GM23338 (cell line): ENCODE data around the gene DFFA. TPM values are rescaled to one million over a fixed set of nuclear protein-coding genes. Genes with fewer than 3 reads are reported as not detected.

ENCODE experiments used
- ATAC-seq: fragments of 200-7000 bp; cut with Tn5 transposase; 3 replicates; pipeline ENCODE4 v1.9.1; 2020
- DNase-seq: peaks from one replicate; pipeline ENCODE4 v3.0.0-alpha.2; 2015; ENCODE audit warnings: low spot score
- H2AFZ ChIP-seq: fragments of 200-600 bp; sonication (generic); 2 replicates; pipeline ENCODE4 v1.8.0; 2016; ENCODE audit warnings: antibody characterized with exemption, mild to moderate bottlenecking, moderate library complexity
- H3F3A ChIP-seq: fragments of 200-600 bp; sonication (generic); replicated peaks from 2 replicates; pipeline ENCODE4 v1.8.0; 2017; ENCODE audit warnings: antibody characterized with exemption, mixed run types, low read depth
- H3K27ac ChIP-seq: fragments of 200-600 bp; sonication (generic); 2 replicates; pipeline ENCODE4 v1.6.1; 2016; ENCODE audit warnings: low read depth
- H3K27me3 ChIP-seq: fragments of 200-600 bp; sonication (generic); 2 replicates; pipeline ENCODE4 v1.8.0; 2016; ENCODE audit warnings: mild to moderate bottlenecking, mixed run types, moderate library complexity; ENCODE audit not compliant: insufficient read depth
- H3K36me3 ChIP-seq: fragments of 200-600 bp; sonication (generic); 2 replicates; pipeline ENCODE4 v1.8.0; 2016; ENCODE audit warnings: mild to moderate bottlenecking; ENCODE audit not compliant: insufficient read depth
- H3K4me1 ChIP-seq: fragments of 200-600 bp; sonication (generic); 2 replicates; pipeline ENCODE4 v1.8.0; 2016; ENCODE audit warnings: mild to moderate bottlenecking, moderate library complexity; ENCODE audit not compliant: insufficient read depth
- H3K4me2 ChIP-seq: fragments of 200-600 bp; sonication (generic); 2 replicates; pipeline ENCODE4 v1.7.1; 2017; ENCODE audit warnings: mixed run types
- H3K4me3 ChIP-seq: fragments of 200-600 bp; sonication (generic); 2 replicates; pipeline ENCODE4 v1.6.1; 2016; ENCODE audit warnings: mixed run types
- H3K79me2 ChIP-seq: fragments of 200-600 bp; sonication (generic); replicated peaks from 2 replicates; pipeline ENCODE4 v1.8.0; 2017; ENCODE audit warnings: mild to moderate bottlenecking; ENCODE audit not compliant: insufficient read depth
- H3K9me2 ChIP-seq: fragments of 200-600 bp; sonication (generic); 2 replicates; pipeline ENCODE4 v1.8.0; 2017; ENCODE audit not compliant: insufficient read depth
- H4K20me1 ChIP-seq: fragments of 200-600 bp; sonication (generic); replicated peaks from 2 replicates; pipeline ENCODE4 v1.8.0; 2017; ENCODE audit warnings: mild to moderate bottlenecking; ENCODE audit not compliant: insufficient read depth
- H3K27ac Mint-ChIP-seq: 2 replicates; pipeline ENCODE4 v1.8.0; 2020; ENCODE audit warnings: inconsistent platforms, mild to moderate bottlenecking, moderate library complexity, mixed read lengths
- H3K27me3 Mint-ChIP-seq: 3 replicates; pipeline ENCODE4 v1.8.0; 2022; ENCODE audit warnings: low read depth, mild to moderate bottlenecking, moderate library complexity, mixed read lengths, inconsistent platforms; ENCODE audit not compliant: insufficient read depth, poor library complexity
- H3K36me3 Mint-ChIP-seq: 3 replicates; pipeline ENCODE4 v1.8.0; 2021; ENCODE audit warnings: low read depth, mild to moderate bottlenecking, inconsistent platforms, moderate library complexity, mixed read lengths
- H3K4me1 Mint-ChIP-seq: 3 replicates; pipeline ENCODE4 v1.8.0; 2020; ENCODE audit warnings: mild to moderate bottlenecking, inconsistent platforms, mixed read lengths
- H3K4me3 Mint-ChIP-seq: 3 replicates; pipeline ENCODE4 v1.8.0; 2021; ENCODE audit warnings: moderate library complexity, mild to moderate bottlenecking, inconsistent platforms, mixed read lengths
- H3K9me3 Mint-ChIP-seq: 3 replicates; pipeline ENCODE4 v1.8.0; 2020; ENCODE audit warnings: moderate library complexity, mild to moderate bottlenecking, inconsistent platforms, mixed read lengths
- EZH2phosphoT487 ChIP-seq: fragments of 200-600 bp; sonication (generic); IDR thresholded peaks from one replicate; pipeline ENCODE4 v1.8.1; 2018; ENCODE audit warnings: antibody characterized with exemption; ENCODE audit not compliant: unreplicated experiment
- JUNB ChIP-seq: IDR thresholded peaks from one replicate; pipeline ENCODE4 v1.6.1; 2016; ENCODE audit warnings: antibody characterized with exemption; ENCODE audit not compliant: unreplicated experiment
- POLR2AphosphoS5 ChIP-seq: IDR thresholded peaks from 2 replicates; pipeline ENCODE4 v1.6.1; 2016; ENCODE audit warnings: antibody characterized with exemption, low read depth
- STAT1 ChIP-seq: IDR thresholded peaks from one replicate; pipeline ENCODE4 v1.6.1; 2016; ENCODE audit warnings: antibody characterized with exemption; ENCODE audit not compliant: unreplicated experiment
- ZNF114 ChIP-seq: fragments of 250-450 bp; sonication (Bioruptor Pico); IDR thresholded peaks from 2 replicates; pipeline ENCODE4 v1.5.0; 2020; ENCODE audit warnings: mild to moderate bottlenecking, moderate library complexity
- ZNF331 ChIP-seq: fragments of 250-450 bp; sonication (Bioruptor Pico); IDR thresholded peaks from 2 replicates; pipeline ENCODE4 v1.5.0; 2020; ENCODE audit warnings: low read depth, mild to moderate bottlenecking, moderate library complexity
- polyA plus RNA-seq: library from polyadenylated mRNA; unstranded; fragments of >200 nt; fragmentation: Nextera tagmentation; extraction: Ambion mirVana; gene quantifications from 2 replicates; pipeline ENCODE4 v1.2.1, GENCODE V29; 2016
- total RNA-seq: library from RNA; depleted of rRNA; stranded (reverse); fragments of >200 nt; shearing (Covaris generic); gene quantifications from 2 replicates; pipeline ENCODE4 v1.2.3, GENCODE V29; 2014
- TF ChIP-seq, protein P1 (sequence below): fragments of 250-450 bp; sonication (Bioruptor Pico); IDR thresholded peaks from 2 replicates; pipeline ENCODE4 v1.5.0; 2020; ENCODE audit warnings: mild to moderate bottlenecking, moderate library complexity

The DFFA gene
- total and polyA plus RNA-seq, 2 experiments from 2014 or later: 65.2 to 82.0 TPM

- peaks cover 8% of the 10 kb centered on the region; the same call in 1 of the 2 replicates for H4K20me1 ChIP-seq
- no peak overlapping the region for H3K4me2 ChIP-seq
- H3K9me2 ChIP-seq: no peaks in the 10 kb centered on the region
- Mint-ChIP-seq H3K9me3 (no peaks in the 10 kb centered on the region), H3K27me3 (peaks cover 7% of the 10 kb centered on the region), H3K36me3 (no peaks in the 10 kb centered on the region), H3K4me3 (no peak overlapping the region), H3K27ac (no peak overlapping the region), H3K4me1 (peaks cover 14% of the 10 kb centered on the region)
- H3K4me1 ChIP-seq: peaks cover 11% of the 10 kb centered on the region
- DNase-seq: no peak
- no peaks in the 10 kb centered on the region for H3K27me3 ChIP-seq
- H3F3A ChIP-seq: no peaks in the 10 kb centered on the region
- H3K27ac ChIP-seq: no peak overlapping the region
- no peak overlapping the region for H3K4me3 ChIP-seq
- H3K79me2 ChIP-seq: peaks cover 47% of the 10 kb centered on the region
- no peak for ATAC-seq
- TF ChIP-seq STAT1: no peak
- TF ChIP-seq, protein P1, sequence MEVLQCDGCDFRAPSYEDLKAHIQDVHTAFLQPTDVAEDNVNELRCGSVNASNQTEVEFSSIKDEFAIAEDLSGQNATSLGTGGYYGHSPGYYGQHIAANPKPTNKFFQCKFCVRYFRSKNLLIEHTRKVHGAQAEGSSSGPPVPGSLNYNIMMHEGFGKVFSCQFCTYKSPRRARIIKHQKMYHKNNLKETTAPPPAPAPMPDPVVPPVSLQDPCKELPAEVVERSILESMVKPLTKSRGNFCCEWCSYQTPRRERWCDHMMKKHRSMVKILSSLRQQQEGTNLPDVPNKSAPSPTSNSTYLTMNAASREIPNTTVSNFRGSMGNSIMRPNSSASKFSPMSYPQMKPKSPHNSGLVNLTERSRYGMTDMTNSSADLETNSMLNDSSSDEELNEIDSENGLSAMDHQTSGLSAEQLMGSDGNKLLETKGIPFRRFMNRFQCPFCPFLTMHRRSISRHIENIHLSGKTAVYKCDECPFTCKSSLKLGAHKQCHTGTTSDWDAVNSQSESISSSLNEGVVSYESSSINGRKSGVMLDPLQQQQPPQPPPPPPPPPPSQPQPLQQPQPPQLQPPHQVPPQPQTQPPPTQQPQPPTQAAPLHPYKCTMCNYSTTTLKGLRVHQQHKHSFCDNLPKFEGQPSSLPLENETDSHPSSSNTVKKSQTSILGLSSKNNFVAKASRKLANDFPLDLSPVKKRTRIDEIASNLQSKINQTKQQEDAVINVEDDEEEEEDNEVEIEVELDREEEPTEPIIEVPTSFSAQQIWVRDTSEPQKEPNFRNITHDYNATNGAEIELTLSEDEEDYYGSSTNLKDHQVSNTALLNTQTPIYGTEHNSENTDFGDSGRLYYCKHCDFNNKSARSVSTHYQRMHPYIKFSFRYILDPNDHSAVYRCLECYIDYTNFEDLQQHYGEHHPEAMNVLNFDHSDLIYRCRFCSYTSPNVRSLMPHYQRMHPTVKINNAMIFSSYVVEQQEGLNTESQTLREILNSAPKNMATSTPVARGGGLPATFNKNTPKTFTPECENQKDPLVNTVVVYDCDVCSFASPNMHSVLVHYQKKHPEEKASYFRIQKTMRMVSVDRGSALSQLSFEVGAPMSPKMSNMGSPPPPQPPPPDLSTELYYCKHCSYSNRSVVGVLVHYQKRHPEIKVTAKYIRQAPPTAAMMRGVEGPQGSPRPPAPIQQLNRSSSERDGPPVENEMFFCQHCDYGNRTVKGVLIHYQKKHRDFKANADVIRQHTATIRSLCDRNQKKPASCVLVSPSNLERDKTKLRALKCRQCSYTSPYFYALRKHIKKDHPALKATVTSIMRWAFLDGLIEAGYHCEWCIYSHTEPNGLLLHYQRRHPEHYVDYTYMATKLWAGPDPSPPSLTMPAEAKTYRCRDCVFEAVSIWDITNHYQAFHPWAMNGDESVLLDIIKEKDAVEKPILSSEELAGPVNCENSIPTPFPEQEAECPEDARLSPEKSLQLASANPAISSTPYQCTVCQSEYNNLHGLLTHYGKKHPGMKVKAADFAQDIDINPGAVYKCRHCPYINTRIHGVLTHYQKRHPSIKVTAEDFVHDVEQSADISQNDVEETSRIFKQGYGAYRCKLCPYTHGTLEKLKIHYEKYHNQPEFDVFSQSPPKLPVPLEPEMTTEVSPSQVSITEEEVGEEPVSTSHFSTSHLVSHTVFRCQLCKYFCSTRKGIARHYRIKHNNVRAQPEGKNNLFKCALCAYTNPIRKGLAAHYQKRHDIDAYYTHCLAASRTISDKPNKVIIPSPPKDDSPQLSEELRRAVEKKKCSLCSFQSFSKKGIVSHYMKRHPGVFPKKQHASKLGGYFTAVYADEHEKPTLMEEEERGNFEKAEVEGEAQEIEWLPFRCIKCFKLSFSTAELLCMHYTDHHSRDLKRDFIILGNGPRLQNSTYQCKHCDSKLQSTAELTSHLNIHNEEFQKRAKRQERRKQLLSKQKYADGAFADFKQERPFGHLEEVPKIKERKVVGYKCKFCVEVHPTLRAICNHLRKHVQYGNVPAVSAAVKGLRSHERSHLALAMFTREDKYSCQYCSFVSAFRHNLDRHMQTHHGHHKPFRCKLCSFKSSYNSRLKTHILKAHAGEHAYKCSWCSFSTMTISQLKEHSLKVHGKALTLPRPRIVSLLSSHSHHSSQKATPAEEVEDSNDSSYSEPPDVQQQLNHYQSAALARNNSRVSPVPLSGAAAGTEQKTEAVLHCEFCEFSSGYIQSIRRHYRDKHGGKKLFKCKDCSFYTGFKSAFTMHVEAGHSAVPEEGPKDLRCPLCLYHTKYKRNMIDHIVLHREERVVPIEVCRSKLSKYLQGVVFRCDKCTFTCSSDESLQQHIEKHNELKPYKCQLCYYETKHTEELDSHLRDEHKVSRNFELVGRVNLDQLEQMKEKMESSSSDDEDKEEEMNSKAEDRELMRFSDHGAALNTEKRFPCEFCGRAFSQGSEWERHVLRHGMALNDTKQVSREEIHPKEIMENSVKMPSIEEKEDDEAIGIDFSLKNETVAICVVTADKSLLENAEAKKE (CRISPR knock-in tag): no peak
- no peaks in the 10 kb centered on the region for H3K36me3 ChIP-seq
- H2AFZ ChIP-seq: no peak overlapping the region
Observed at GRCh38 chr1:10504249-10504648, 31.9 kb upstream of the DFFA start.

DNA sequence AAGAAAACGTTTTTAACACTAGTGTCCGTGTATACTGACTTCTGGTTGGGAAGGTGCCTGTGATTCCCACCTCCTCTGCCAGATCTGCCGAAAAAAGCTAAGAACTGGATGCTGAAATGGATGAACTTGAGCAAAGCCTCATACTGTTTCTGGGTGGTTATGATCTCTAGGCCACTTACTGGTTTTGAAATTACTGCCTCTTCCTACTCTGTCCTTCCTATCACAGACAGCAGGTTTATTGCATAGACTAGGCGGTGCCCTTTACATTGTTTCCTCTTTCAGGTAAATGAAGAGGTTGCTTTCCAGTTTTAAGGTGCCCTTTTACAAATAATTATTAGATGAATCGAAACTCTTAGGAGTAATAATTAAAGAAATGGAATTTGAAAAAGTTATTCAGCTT is 29.9 kb upstream of the DFFA start:
- Mint-ChIP-seq H3K27ac (no peak overlapping the region), H3K27me3 (no peaks in the 10 kb centered on the region), H3K9me3 (no peaks in the 10 kb centered on the region), H3K4me3 (no peak overlapping the region), H3K36me3 (no peaks in the 10 kb centered on the region), H3K4me1 (peaks cover 2% of the 10 kb centered on the region)
- no peaks in the 10 kb centered on the region for H3K4me1 ChIP-seq
- peaks cover 47% of the 10 kb centered on the region for H3K79me2 ChIP-seq
- H3K27ac ChIP-seq: no peak overlapping the region
- DNase-seq (no peak), ATAC-seq (no peak)
- H3K36me3 ChIP-seq: no peaks in the 10 kb centered on the region
- H3K9me2 ChIP-seq: no peaks in the 10 kb centered on the region
- H4K20me1 ChIP-seq: peaks cover 8% of the 10 kb centered on the region; the same call in 1 of the 2 replicates
- no peak overlapping the region for H2AFZ ChIP-seq
- no peak overlapping the region for H3K4me3 ChIP-seq
- no peak overlapping the region for H3K4me2 ChIP-seq
- H3K27me3 ChIP-seq: no peaks in the 10 kb centered on the region
- H3F3A ChIP-seq: no peaks in the 10 kb centered on the region
- TF ChIP-seq ZNF114 (no peak), POLR2AphosphoS5 (no peak), EZH2phosphoT487 (no peak), JUNB (no peak), ZNF331 (CRISPR knock-in tag) (no peak)
- TF ChIP-seq, protein P1 (CRISPR knock-in tag): no peak
